NCI-H128 (cell line): ENCODE results near the gene RREB1.

Experiments
- DNase-seq: peaks from one replicate; lab custom pipeline; 2025; ENCODE audit not compliant: unreplicated experiment; lab: John Stamatoyannopoulos, UW

RREB1 gene

GRCh38 chr6:7292596-7293255, 185.0 kb downstream of the RREB1 start:
- DNase-seq = no peak

- DNase-seq = no peak
These were observed 188.2 kb downstream of the RREB1 start for GRCh38 chr6:7295916-7296315.

- no peak for DNase-seq
These were observed 188.8 kb downstream of the RREB1 start for GRCh38 chr6:7296602-7297001.

GRCh38 chr6:7298113-7298512, 190.4 kb downstream of the RREB1 start:
- no peak for DNase-seq

GRCh38 chr6:7300926-7301325, 193.2 kb downstream of the RREB1 start:
- no peak for DNase-seq
